Hindlimb muscle (tissue), 1 donor: ENCODE measurements around the gene SH3PXD2A. TPM values are rescaled to one million over a fixed set of nuclear protein-coding genes. Genes with fewer than 3 reads are reported as not detected.
"Not testable (repeated sequence)": the region's sequence is repeated elsewhere in the genome, so short reads cannot be mapped to it uniquely, and the experiment has no call there.

ENCODE experiments used
- DNase-seq: peaks from one replicate; pipeline ENCODE4 v3.0.0-alpha.2; 2013
- polyA plus RNA-seq: library from polyadenylated mRNA; unstranded; fragments of 120-200 nt; gene quantifications from one replicate; pipeline ENCODE4 v1.2.1, GENCODE V29; 2013; ENCODE audit not compliant: insufficient read length

SH3PXD2A gene
- polyA plus RNA-seq, 1 donor: 81.1 TPM

DNA sequence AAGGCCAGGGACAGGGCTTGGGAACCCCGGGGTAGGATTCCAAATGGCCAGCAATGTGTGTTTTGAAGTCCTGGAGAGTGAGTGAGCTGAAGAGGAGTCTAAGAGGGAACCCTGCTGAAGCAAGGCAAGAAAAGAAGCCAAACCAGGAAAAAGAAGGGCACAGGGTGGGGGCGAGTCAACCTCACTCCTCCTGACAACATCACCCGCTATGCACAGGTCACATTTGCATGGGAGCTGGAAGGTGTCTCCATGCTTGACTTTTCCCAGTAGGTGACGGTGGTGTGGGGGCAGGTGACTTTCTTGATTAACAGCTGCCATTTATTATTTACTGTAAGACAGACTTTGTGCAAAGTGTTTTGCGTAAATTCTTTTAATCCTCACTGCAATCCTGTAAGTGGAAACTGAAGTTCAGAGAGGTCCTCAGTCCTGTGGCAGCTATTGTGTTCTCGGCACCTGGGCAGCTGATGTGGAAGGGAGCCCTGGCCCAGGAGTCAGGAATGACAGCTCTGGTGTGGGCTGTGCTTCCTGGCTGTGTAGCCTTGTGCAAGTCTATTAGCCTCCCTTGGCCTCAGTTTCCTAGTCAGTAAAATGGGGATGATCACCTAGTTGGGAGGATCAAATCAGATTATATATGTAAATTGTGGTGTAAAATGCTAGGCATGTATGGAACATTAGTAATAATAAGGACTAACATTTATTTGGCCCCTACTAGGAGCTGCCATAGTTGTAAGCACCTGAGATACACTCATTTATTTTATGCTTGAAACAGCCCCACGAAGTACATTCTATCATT, 90.9 kb downstream of the SH3PXD2A start:
- no peak for DNase-seq

DNA sequence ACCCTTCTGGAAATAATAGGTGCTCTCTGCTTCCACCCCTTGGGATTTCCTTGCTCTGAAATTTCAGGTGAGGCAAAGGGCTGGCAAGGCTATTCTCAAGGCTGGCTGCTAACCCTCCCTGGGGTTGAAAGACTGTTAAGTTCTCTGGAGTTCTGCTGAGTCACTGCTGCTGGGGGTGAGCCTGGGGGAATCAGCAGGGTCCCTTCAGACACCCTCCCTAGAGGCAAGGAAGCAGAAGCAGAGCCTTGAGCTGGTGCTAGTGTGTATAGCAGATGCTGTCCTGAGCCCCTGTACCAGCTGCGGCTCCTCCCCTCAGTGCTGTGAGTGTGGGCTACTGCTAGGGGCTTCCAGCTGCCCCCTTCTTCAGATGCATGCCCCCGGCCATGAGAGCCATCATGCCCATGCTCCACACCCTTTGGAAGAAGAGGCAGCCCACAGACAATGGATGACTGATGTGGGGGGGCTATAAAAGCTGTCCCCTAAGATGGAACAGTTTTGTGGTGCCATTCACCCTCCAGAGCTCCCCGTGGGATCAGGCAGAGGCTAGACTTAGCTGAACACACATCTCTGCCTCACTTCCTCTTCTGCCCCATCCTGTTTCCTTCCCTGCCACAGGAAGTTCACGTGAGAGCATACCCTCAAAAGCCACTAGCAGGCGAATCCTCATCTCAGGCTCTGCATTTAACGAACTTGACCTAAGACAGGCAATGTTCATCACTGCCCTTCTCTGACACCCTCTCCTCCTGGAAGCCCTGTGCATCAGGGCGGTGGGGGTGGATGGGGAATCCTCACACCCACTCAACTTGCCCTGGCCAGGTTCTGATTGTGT, 91.8 kb downstream of the SH3PXD2A start:
- DNase-seq: no peak

DNA sequence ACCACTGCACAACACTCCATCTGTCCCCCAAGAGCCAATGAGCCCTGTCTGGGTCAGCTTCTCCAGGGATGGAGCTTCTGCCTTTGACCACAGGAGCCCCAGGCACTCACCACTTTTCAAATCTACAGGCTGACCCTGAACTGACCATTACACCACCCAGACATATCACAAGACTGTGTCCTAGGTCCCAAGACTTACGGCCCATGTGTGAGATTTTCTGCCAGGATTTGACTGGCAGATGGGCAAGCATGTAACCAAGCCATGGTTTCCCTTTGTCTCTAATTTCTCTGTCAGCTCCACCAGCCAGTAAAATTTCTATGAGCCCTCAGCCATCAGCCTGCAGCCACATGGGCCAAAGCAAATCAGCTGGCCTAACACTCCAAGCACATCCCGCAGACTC, 92.5 kb downstream of the SH3PXD2A start:
- DNase-seq: no peak

DNA sequence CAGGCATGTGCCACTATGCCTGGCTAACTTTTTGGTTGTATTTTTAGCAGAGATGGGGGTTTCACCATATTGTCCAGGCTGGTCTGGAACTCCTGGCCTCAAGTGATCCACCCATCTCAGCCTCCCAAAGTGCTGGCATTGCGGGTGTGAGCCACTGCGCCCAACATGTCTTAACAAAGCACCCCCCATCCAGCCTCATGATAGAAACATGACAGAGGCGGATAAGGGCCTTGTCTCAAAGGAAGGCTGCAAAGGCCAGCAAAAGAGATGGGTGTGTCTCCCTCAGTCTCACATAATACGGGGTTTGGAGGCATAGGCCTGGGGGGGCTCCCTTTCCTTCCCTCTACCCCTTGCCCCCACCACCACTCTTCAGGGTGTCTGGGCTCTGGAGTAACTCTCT, 93.2 kb downstream of the SH3PXD2A start:
- DNase-seq: no peak

DNA sequence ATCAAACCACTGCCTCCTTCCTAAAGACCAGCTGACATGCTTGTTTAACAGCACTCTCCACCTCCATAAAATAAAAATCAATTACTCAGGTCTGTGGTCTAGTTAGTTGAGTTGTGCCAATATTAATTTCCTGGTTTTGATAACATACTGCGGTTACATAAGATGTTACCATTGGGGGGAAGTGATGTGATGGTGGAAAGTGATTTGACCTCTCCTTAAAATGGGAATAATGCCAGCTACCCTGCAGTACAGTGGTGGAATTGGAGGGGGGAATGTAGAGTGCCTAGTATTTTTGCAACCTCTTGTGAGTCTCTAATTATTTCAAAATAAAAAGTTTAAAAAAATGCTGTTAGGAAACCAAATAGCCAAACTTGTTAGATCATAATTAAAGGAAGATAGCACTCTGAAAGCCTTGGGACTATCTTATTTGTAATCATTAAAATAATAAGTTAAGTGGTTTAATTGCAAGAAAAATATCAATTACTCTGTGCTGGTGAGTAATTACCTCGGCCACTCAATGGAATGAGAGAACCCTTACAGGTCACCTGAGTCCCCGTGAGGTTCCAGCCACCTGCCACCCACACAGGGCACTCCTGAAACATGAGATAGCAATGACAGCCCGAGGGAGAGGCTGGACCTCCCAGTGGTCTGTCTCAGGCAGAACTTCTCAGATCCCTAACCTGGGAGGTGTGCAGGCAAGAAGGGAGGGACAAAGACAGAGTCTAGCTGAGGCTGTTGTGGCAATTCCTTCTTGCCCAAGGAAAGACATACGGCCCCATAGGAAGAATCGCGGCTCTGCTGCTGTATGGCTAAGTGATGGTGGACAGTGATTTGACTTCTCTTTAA, 94.1 kb downstream of the SH3PXD2A start:
- no peak for DNase-seq

DNA sequence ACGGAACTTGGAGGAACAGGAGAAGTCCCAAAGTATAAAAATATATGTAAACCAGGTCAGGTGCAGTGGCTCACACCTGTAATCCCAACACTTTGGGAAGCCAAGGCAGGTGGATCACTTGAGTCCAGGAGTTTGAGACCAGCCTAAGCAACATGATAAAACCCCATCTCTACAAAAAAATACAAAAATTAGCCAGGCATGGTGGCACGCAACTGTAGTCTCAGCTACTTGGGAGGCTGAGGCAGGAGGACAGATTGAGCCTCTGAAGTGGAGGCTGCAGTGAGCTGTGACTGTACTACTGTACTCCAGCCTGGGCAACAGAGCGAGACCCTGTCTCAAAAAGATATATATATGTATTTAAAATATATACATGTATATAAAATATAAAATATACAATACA, 95.1 kb downstream of the SH3PXD2A start:
- DNase-seq: not testable (repeated sequence)

DNA sequence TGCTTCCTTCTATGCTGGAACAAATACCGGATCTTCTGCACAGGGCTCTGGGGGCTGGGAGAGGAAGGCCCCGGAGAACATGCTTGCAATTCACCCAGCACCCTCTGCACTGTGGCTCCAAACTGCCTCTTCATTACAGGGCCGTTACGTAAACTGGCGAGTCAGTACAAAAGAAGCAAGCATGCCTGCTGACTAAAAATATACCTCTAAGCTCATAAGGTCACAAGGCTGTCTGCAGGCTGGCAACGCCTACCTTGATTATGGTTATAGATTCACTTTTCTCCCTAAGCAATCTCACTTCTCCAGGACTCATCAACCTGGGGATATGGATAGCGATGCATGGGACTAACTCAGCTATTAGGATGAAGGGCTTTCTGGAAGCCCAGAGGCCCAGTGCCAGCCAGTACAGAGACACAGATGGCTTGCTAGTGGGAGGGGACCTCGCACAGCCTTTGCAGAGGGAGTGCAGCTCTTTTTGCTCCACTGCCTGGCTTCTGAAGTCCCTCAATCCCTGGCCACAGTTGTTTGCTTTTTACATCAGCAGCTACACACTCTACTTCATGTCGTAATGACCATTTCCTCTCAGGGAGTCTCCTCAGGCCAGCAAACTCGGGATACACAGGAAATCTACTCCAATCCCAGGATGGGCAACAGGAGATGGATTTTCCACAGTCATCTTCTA, 96.1 kb downstream of the SH3PXD2A start:
- DNase-seq: no peak

DNA sequence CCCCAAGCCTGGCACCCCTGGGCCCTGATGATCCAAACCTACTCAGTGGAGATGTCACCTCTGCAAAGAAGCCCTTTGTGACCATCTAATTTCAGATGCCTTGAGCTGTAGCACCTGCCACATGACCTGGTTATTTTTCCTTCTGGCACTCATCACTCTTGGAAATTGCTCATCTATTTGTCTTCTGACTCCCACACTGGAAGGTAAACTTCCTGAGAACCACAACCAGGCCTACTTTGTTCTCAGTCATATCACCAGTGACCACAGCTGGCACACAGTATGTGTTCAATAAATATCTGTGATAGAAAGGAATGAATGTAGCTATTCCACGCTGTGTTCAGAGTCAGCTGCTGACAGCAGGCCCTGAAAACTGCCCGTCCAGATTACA, 97.1 kb downstream of the SH3PXD2A start:
- DNase-seq: no peak

DNA sequence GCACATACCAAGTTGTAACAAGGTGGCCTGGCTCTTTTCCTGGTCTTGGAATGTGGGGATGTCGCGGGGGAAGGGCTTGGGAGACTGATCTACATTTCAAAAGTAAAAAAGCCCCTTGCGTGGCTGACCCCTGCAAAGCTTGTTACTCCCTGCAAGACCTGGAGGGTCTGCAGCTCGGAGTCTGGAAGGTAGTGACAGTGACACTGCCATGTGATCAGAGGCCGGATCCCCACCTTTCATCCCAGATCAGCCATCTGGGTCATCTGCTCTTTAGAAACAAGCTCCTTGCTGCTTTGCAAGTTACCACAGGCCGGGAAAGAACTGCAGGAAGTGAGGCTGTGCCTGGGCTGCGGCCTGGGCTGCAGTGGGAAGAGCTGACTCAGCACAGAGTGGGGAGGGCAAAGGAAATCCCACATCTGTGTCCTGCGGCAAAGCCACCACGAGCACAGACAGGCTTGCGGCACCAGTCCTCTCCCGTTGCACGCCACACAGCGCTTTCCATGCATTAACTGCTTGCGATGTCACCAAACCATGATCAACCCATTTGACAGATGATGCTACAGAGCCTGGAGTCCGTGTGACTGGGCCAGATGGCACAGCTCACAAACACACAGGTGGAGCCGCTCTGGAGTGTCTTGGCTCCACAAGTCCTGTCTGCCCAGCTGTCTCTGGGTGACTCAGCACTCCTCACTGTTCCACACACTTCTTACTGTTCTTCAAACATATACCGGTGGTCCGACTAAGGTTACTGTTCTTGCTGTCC, 97.7 kb downstream of the SH3PXD2A start:
- DNase-seq: peak; percentile 56

DNA sequence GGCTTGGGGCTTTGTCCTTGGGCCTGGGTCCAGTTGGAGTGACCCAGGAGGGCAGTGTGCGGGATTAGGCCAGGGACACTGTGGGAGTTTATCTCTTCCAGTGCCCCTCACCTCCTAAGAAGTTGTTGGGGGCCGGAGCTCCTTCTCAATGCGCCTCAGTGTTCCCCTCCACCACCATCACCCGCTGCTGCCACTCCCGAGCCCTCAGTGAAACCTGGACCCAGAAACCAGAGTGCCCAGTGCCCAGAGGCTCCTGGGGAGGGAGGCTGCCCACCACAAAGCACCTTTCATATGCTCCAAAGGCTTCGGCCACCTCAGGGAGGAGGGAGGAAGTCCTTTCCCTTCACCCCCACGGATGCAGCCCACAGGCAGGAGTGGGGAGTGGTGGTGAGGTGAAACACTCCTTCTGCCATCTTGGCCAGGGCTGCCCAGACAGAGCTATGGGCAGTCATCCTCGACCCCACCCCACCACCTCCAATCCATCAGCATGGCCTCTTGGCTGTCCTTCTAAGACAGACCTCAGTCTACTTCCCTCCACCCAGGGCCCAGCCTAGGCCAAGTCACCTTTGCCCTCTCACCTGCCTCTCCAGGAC, 99.0 kb downstream of the SH3PXD2A start:
- no peak for DNase-seq

DNA sequence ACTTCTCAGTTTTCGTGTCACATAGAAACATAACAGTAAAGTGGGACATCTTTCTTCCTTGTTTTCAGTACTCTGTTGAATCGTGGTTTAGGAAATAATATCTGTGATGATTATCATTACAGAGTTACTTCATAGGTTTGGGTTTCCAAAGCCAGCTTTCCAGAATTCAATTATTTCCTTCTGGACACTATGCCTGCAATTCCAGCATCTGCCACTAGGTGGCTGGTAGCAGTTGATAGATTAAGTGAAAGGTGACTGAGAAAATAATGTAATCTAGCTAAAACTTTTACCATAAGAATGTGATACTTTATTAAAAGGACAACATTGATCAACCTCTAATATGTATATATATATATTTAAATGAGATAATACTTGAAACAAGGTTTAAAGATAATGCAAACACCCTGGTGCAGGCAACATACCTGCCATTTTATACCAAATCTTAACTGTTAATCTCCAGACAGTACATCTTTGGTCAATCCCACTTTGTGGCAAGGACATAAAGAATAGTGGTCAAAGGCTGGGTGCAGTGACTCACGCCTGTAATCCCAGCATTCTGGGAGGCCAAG, 102.6 kb downstream of the SH3PXD2A start:
- DNase-seq: no peak

DNA sequence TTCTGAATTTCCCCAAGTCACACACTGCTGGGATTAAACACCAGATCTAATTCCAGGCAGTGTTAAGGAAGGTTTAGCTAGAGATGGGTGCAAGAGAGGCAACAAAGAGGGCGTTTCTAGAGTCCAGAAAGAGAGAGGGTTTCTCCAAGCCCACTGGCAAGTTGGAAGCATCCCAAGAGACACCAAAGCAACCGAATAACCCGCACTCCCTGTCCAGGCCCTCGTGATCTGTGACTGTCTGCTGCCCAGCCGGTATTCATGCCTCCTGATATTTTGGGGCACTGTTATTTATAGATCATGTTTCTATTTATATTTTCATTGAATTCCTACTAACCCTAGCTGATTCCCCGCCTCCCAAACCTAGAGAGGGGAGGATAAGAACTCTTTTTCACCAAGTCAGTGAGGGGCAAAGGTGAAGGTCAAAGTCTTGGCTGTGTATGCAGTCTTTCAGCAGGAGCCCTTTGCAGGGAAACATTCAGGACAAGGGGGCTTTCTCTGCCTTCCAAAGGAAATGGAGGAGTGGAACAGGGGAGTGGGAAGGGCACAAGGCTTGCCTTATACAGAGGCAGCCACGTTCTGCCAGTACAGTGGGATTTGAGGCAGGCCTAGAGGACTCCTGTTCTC, 103.6 kb downstream of the SH3PXD2A start:
- no peak for DNase-seq

DNA sequence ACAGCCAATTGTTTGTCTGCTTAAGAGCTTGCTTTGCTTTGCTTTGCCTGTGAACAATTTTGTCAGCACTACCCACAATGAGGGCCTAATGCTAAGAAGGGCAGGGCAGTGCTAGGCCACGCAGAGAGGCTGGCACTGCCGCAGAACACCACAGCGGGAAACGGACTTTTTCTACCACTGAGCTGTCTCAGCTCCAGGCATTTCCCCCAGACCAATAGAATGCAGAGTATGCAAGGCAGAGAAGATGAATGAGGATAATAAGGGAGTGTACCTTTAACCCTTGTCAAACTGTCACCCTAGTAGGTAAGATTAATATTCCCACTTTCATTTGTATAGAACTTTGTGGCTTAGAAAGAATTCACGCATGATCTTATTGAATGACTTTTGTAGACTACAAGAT, 104.5 kb downstream of the SH3PXD2A start:
- DNase-seq: no peak

DNA sequence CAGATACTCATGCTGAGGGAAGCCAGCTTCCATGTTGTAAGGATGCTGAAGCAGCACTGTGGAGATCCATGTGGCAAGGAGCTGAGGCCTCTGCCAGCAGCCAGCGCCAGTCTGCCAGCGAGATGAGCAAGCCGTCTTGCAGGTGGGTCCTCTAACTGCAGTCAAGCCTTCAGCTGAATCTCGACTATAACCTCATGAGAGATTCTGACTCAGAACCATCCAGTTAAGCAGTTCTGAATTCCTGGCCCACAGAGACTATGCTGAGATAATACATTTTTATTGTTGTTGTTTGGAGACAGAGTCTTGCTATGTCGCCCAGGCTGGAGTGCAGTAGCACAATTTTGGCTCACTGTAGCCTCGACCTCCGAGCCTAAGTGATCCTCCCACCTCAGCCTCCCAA, 105.6 kb downstream of the SH3PXD2A start:
- no peak for DNase-seq

DNA sequence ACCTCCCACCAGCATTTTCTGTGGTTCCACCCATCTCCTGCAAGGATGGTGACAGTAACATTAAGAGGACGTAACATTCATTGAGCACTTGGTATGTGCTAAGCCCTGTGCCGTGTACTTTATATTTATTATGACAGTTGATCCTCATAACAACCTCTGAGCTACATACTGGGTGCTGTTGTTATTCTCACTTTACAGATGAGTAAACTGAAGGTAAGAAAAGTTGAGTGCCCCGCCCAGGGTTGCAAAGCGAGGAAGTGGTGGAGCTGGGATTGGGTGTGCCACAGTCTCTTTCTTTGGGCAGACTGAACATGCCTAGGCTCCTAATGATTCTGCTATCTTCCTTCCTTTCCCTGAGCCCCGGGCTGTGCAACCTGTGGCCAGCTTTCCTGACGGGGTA, 107.4 kb downstream of the SH3PXD2A start:
- no peak for DNase-seq

DNA sequence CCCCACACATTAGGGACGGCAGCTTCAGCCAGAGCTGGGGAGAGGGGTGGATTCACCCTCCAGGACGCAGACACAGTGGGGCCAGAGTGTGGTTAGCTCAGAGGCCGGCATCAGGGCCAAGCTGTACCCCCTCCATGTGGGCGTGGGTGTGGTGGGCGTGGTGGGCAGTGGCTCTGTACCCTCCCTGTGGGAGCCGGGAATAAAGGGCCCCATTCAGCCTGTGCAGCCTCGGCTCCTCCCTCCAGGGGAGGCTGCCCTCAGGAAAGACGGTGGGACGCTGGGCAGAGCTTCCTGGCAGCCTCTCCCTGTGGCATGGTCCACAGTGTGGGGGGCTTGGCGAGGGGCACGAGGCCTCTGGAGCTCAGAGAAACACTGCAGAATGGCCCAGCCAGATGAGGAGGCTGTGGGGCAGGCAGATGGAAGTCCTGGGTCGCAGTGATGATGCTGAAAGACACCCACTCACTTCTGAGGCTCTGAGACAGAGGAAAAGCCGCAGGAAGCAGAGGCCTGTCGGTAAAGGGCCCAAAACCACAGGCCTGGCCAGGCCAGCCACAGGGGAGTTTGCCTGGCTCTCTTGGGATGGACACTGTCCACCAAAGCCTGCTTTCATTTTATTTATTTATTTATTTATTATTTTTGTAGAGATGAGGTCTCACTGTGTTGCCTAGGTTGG, 108.0 kb downstream of the SH3PXD2A start:
- no peak for DNase-seq

DNA sequence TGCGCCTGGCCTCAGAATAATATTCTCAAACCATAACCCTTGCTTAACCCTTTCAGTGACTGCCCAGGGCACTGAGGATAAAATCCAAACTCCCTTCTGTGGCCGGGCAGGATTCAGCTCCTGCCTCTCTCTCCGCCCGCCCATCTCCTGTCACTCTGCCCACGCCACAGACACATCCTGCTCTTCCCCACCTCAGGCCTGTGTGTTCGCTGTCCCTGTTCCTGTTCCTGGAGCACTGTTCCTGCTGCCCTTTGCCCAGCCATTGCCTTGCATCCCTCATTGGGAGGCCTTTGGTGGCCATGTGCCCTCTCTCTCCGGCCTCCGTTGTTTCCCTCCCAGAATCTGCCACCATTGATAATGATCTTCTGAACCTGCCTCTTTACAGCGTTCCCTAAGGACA, 108.8 kb downstream of the SH3PXD2A start:
- no peak for DNase-seq

DNA sequence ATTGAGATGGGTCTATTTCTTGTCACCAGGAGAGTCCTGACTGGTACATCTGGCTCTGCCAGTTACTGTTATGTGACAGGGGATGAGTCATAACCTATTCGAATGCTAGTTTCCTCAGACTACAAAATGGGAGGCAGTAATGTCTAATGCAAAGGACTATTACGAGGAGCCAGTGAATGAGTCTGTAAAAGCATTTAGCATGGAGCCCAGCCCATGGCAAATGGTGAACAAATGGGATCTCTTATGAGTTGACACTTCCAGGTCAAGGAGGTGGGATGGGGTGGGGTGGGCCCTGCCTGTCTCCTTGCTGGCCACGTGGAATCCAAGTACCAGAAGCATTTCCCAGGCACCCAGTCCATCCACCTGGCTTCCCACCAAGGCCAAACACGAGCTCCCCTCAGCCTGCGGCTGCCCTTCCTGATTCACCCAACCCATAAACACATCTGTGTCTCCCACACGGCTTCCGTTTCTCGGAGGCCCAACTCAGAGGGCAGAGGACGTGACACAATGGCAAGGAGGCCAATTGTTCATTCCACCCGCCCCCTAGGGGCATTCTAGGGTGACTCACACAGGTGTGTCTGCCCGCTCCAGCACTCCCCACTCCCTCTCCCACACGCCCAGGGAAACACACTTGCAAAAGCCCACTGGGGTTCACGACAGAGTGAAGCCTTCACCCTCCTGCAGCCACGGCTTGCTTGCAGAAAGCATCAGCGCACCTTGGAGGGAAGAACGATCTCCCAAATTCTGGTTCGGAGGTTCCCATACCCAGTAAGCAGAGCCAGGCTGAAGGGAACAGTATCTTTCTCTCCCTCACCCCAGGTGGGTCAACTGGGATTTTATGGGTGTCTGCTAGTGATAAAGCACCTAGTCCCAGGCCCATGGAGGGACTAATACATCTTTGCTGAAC, 109.8 kb downstream of the SH3PXD2A start:
- no peak for DNase-seq

DNA sequence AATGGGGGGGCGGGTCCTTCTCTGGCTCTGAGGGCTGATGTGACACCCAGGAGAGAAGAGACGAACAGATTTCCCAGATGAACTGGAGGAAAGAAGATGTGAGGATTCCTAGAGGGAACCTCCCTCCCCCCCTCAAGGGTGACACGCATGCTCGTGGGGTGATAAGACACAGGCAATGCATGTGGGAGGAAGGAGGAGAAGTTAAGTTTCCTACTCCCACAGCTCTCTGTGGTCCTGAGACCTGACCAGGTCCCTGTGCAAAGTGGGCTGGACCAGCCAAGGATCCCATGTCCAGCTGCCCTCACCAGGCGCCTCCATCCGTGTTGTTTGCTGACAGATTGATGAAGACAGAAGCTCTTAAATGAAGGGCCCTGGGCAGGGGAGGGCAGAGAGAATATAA, 112.6 kb downstream of the SH3PXD2A start:
- DNase-seq: no peak
